Measurements from ENCODE around the gene CABLES2. TPM values are rescaled to one million over a fixed set of nuclear protein-coding genes. Genes with fewer than 3 reads are reported as not detected.

The CABLES2 gene
- total and polyA plus RNA-seq, 3 donors from 2014 or later, result 51.0 to 83.0 (median 58.6) TPM

GRCh38 chr20:62420846-62421715, 14.0 kb upstream of the CABLES2 start:
- intact Hi-C loops (cut with DNase I; ENCODE audit: low total_unique reads), result no loop called here

GRCh38 chr20:62419759-62420158, 12.7 kb upstream of the CABLES2 start:
- Histone ChIP-seq H3K9me3 (no peaks in the 10 kb centered on the region), H3K27ac (no peak overlapping the region), H3K27me3 (no peaks in the 10 kb centered on the region), H3K4me1 (peaks cover 6% of the 10 kb centered on the region), H3K36me3 (ENCODE audit: low read depth, missing control alignments) (no peaks in the 10 kb centered on the region), H3K4me3 (no peak overlapping the region)
- DNase-seq, result no peak
- WGBS, 2 donors, result 39 to 65% methylated on average over 5 to 9 of the region's 9 CpGs
- intact Hi-C loops (cut with DNase I; ENCODE audit: low total_unique reads), result no loop called here
- TF ChIP-seq POLR2A (IDR thresholded peaks at IDR 0.05) (no peak), CTCF (IDR thresholded peaks at IDR 0.05) (no peak)

More at GRCh38 chr20:62420846-62421715, 14.0 kb upstream of the CABLES2 start:
- H3K9me3 ChIP-seq, result no peaks in the 10 kb centered on the region
- WGBS, 2 donors, result 87 to 90% methylated on average over 9 to 23 of the region's 24 CpGs
- peaks cover 6% of the 10 kb centered on the region for H3K4me1 ChIP-seq
- H3K27me3 ChIP-seq, result no peaks in the 10 kb centered on the region
- no peak for TF ChIP-seq CTCF (IDR thresholded peaks at IDR 0.05)
- TF ChIP-seq POLR2A (IDR thresholded peaks at IDR 0.05), result no peak
- H3K36me3 ChIP-seq (ENCODE audit: low read depth, missing control alignments), result no peaks in the 10 kb centered on the region
- no peak overlapping the region for H3K4me3 ChIP-seq
- DNase-seq, result no peak
- no peak overlapping the region for H3K27ac ChIP-seq

- H3K4me1 ChIP-seq, result peaks cover 6% of the 10 kb centered on the region
- TF ChIP-seq CTCF (IDR thresholded peaks at IDR 0.05) (no peak), POLR2A (IDR thresholded peaks at IDR 0.05) (no peak)
- 77 to 100% methylated on average over 2 to 19 of the region's 19 CpGs for WGBS, 2 donors
- no peak overlapping the region for H3K27ac ChIP-seq
- DNase-seq, result no peak
- no peaks in the 10 kb centered on the region for H3K9me3 ChIP-seq
- no peaks in the 10 kb centered on the region for H3K36me3 ChIP-seq (ENCODE audit: low read depth, missing control alignments)
- H3K4me3 ChIP-seq, result no peak overlapping the region
- intact Hi-C loops (cut with DNase I; ENCODE audit: low total_unique reads), result no loop called here
- no peaks in the 10 kb centered on the region for H3K27me3 ChIP-seq
Measured at GRCh38 chr20:62418709-62419487, 11.8 kb upstream of the CABLES2 start.

GRCh38 chr20:62417981-62418708, 11.1 kb upstream of the CABLES2 start:
- 83 to 88% methylated on average over 23 to 25 of the region's 25 CpGs for WGBS, 2 donors
- peaks cover 6% of the 10 kb centered on the region for H3K4me1 ChIP-seq
- no peaks in the 10 kb centered on the region for H3K36me3 ChIP-seq (ENCODE audit: low read depth, missing control alignments)
- no peak overlapping the region for H3K4me3 ChIP-seq
- TF ChIP-seq CTCF (IDR thresholded peaks at IDR 0.05) (no peak), POLR2A (IDR thresholded peaks at IDR 0.05) (no peak)
- H3K27ac ChIP-seq, result no peak overlapping the region
- no peaks in the 10 kb centered on the region for H3K27me3 ChIP-seq
- H3K9me3 ChIP-seq, result no peaks in the 10 kb centered on the region
- no peak for DNase-seq
- intact Hi-C loops (cut with DNase I; ENCODE audit: low total_unique reads), result no loop called here

All from testis (tissue), 3 donors.